SIG-M5 treated with dmso at 0.1 percent for 504 hours (cell line): ENCODE results near the gene CFAP57.

Experiments used
- DNase-seq: peaks from one replicate; lab custom pipeline; 2025; ENCODE audit not compliant: unreplicated experiment; lab: John Stamatoyannopoulos, UW

CFAP57 gene

DNA sequence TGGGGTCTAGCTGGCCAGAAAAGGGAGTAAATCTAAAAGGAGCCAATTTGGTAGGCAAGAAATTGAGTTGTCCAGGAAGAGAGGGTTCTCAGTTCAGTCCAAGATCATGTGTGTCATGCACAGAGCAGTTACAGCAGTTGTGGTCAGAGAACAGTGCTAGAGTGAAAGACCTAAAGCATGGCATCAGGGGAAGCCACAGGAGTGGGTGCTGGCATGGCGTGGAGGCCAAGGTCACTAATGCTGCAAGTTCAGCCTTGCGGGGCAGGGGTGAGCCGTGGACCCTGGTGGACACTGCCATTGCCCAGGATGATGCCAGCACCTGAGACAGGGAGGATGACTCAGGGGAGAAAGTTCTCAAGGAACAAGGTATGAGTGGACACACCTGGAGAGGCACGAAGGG lies 81.0 kb downstream of the CFAP57 start:
- no peak for DNase-seq

DNA sequence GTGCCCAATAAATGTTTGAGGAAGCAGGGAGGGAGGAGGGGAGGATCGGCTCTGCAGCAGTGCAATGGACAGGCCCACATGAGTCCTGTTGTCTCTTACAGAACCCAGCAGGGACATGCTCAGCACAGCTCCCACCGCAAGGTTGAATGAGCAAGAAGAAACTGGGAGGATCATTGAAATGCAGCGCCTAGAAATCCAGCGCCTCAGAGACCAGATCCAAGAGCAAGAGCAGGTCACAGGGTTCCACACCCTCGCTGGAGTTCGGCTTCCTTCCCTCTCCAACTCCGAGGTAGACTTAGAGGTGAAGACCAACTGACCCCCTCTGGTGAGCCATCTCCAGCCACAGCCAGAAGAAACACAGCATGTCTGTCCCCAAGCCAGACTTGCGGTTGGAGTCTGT lies 81.7 kb downstream of the CFAP57 start:
- no peak for DNase-seq

DNA sequence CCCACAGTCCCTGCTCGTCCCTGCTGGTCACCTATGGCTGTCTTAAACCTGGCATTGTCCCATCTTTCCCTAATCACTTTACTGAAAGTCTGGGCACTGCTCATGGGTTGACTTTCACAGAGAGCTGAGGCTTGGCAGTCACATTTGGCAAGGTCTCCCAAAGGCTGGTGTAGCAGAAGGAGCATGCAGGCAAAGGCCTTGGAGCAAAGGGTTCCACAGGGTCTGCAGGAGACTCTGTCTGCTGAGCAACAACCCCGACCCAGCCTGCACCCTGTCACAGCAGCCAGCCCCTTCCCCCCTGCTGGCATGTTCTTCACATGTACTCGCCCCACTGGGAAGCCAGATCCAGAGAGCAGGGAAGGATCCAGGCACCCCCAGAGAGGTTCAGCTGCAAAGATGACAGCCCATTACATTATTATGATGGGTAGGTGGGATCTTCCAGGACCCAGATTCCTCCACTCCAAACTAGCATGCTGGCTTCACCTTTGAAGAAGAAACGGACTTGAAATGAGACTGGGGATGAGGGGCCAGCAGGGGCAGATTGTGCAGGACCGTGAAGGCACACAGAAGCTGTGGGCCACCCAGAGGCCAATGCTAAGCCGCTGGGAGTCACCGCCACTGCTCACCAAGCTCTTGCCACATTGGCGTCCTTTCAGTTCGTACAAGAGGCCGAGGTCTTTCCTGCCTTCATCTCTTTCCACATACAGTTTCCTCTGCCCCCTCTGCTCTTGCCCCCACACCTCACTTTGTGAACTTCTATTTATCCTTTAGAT lies 83.5 kb downstream of the CFAP57 start:
- no peak for DNase-seq

DNA sequence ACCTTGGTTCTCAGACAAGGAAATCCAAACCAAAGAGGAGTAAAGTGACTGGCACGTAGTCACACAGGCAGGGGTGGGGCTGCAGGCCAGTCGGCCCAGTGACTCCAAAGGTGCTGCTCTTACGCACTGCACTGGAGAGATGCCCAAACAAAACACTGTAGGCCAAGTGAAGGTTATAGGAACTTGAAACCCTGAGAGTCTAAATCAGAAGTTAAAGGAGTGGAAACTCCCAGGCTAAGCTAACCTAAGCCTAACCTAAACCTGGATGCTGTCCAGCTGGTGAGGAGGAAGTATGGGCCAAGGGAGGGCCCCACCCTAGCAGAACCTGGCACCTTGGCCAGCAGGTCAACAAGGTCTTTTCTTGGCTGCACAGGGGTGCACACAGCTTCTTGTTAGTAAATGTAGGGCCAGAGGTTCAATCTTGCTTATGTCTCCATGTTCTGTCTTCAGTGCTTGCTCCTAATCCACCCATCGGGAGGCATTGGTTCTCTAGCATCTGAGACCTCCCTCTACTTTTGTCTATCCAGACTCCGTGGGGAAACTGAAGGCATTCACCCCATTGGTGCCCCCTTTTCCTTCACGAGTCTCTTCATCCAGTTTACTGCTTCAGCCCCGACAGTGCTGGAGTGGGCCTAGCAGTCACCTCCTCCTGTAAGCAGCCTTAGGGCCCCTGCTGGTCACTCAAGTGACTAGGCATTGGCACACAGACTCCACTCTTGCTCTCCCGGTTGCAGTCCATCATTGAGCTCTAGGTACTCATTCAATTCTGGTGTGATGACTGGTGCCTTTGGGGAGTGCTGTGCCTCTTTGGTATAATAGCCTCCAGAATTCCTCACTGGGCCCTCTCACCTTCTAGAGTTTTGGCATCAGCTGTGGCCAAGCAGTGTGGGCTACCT lies 84.8 kb downstream of the CFAP57 start:
- no peak for DNase-seq

- no peak for DNase-seq
Measured at GRCh38 chr1:43258370-43258769, 86.2 kb downstream of the CFAP57 start.

DNA sequence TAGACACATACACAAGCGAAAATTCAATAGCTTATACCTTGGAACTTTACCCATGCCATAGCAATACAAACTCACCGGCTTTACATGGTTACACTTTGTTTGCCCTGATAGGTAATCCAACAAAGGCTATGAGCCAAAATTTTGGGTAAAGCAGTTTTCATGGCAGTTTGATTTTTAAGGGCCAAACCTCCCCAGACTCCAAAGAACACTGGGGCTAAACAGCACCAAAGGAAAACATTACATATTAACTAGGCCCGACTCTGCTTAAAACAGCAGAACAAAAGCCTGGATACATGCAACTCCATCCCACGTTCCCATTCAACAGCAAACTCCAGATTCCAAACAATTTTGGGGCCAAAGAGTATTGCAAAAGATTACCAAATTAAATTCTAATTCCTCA lies 93.3 kb downstream of the CFAP57 start:
- DNase-seq = no peak

GRCh38 chr1:43266881-43267280 lies 94.8 kb downstream of the CFAP57 start:
- DNase-seq = no peak

GRCh38 chr1:43267291-43267805 lies 95.2 kb downstream of the CFAP57 start:
- DNase-seq = no peak

- no peak for DNase-seq
Measured at GRCh38 chr1:43267818-43268425, 95.8 kb downstream of the CFAP57 start.

GRCh38 chr1:43269627-43270375 lies 97.7 kb downstream of the CFAP57 start, which contains the start of gene TMEM125:
TMEM125 (plus strand) TSS chr1:43269983; CDS start chr1:43272723, 2,740 bp downstream.
- no peak for DNase-seq

DNA sequence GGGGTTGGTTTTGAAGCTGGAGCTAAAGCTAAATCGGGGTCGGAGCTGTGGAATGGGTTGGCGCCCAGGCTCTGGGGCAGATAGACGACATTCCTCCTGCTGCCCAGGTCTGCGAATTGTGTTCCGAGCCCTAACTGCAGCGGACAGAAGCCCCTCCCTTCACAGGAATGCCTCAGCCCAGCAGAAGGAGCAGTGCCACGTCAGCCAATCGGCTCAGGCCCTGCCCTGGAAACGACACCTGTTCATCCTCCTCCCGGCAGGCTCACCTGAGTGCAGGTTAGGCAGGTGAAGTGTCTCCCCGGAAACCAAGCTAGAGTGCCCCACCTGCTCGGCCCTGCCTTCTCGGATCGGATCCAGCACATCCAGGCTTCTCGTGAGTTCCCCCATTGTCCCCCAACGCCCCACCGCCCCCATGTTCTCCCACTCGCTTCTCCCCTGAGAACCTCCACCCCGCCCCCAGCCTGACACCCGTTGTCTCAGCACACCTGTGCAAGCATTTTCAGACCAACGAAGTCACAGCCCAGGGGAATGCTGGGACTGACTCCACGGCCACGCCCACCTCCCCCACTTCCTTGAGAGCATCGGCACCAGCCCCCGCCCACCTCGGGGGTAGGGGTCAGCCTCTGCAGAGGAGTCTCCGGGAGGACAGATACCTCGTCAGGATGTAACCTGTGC lies 98.4 kb downstream of the CFAP57 start:
- peak; percentile 28 for DNase-seq

DNA sequence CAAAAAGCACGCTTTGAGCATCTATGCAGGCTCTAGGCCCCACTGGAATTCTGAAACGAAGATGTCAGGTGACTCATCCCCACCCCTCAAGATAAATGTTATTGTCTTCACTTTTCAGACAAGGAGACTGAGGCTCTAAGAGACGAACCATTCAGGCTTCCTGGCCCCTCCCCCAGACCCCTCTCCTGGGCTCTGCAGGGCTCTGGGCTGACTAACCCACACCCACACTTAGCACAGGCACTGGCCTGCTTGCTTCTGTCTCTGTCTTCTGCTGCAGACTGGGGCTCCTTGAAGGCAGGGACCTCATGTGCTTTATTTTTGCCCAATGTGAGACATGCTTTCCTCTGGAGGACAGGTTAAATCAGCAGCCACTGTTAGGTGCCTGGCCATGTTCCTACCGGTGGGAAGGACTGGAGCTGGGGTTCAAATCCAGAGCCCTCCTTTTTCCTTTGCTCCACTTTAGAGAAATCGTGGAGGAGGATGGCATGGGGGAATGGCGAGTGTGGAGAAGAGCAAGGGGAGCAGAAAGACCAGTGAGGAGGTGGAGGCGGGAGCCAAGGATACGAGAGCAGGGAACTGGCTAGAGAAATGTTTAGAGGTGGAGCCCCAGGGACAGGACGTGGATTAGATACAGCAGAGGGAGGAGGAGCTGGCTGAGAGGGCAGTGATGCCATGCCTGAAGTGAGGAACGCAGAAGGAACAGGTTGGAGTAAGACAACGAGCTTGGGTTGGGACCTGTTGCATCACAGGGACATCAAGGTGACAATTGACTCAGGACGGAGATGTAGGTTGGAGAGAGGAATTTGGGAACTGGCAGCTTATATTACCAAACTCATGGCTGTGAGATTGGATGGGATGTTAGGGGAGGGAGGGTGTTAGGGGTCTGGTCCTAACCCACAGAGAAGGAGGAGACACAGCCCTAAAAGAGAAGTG lies 99.3 kb downstream of the CFAP57 start:
- no peak for DNase-seq

DNA sequence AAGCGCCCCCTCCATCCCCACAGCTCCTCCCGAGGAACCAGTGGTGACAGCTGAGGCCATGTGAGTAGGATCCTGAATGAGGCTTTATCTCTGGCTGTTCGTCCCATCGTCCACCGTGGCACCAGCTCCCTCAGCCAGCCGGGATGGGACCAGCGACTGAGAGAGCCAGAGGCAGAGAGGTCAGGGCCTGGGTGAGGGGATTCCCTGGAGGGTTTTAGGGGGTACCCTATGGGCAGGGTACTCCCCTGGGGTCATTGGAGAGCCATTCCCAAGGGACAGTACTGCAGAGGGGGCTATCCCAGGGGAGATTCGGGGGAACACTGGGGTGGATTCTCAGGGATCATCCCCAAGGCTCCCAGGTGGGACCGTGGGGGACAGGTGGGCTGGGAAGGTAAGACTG lies 100.0 kb downstream of the CFAP57 start:
- DNase-seq = no peak

DNA sequence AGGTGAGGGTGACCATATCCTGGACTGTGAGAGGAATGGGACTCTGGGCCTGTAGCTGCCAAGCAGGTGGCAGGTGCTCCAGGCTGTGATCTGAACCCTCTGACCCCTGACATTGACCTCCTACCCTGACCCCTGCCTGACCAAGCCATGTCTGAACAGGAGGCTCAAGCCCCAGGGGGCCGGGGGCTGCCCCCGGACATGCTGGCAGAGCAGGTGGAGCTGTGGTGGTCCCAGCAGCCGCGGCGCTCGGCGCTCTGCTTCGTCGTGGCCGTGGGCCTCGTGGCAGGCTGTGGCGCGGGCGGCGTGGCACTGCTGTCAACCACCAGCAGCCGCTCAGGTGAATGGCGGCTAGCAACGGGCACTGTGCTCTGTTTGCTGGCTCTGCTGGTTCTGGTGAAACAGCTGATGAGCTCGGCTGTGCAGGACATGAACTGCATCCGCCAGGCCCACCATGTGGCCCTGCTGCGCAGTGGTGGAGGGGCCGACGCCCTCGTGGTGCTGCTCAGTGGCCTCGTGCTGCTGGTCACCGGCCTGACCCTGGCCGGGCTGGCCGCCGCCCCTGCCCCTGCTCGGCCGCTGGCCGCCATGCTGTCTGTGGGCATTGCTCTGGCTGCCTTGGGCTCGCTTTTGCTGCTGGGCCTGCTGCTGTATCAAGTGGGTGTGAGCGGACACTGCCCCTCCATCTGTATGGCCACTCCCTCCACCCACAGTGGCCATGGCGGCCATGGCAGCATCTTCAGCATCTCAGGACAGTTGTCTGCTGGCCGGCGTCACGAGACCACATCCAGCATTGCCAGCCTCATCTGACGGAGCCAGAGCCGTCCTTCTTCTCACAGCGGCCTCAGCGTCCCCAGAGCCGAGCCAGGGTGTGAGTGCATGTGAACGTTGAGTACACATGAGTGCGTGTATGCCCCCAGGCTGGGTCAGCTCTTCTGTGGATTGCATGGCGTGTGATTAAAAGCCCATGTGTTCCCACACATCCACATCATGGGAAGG lies 100.7 kb downstream of the CFAP57 start:
- no peak for DNase-seq

DNA sequence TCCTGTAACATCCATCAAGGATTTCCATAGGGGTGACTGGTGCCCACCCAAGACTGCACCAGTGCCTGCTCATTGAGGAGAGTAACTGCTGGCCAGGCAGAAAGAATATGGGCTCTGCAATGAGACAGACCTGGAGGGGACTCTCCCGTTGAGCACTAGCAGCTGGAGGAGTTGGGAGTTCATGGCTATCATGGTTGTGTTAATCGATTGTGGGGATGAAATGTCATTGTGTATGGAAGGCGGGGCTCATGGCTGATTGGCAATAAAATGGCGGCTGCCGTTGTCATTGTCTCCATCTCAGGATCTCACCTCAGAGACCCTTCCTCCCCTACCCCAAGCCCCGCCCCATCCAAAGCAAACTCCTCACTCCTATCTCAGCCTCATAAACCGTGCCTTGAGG lies 101.6 kb downstream of the CFAP57 start:
- no peak for DNase-seq

- DNase-seq = peak; percentile 9
Measured at GRCh38 chr1:43274125-43274803, 102.1 kb downstream of the CFAP57 start.

DNA sequence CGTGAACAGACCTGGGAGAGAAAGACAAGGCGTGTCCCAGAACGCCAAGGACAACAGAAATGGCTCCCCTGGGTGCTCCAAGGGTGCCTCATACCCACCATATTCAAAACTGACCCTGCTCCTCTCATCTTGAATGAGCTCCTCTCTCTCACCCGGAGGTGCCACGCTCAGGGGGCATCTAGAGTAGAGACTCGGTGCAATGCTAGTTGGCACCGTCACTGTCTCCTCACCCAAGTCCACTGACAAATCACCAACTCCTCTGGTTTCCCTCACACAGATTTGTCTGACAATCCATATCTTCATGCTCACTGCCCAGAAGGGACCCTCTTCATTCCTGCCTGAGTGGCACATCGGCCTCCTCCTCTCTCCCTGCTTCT lies 102.7 kb downstream of the CFAP57 start:
- DNase-seq = no peak
